Cardiac muscle cell (in vitro differentiated cells and primary cell): ENCODE results near the gene DESI1. TPM values are rescaled to one million over a fixed set of nuclear protein-coding genes. Genes with fewer than 3 reads are reported as not detected.
"Not testable (repeated sequence)": the region's sequence is repeated elsewhere in the genome, so short reads cannot be mapped to it uniquely, and the experiment has no call there.

Experiments used
- DNase-seq, 2 donors: peaks; one replicate each; pipeline versions ENCODE4 v3.0.0 to v3.0.0-alpha.2; 2010 to 2017; ENCODE audit warnings: low read depth in 1 of 2, low spot score in 1 of 2
- H3K27ac ChIP-seq: fragments of 200-600 bp; sonication (generic); 2 replicates; pipeline ENCODE4 v1.5.1; 2016
- H3K27me3 ChIP-seq: fragments of 200-600 bp; sonication (generic); 2 replicates; pipeline ENCODE4 v1.6.0; 2016; ENCODE audit warnings: control low read depth
- H3K36me3 ChIP-seq: fragments of 200-600 bp; sonication (generic); 2 replicates; pipeline ENCODE4 v1.5.1; 2016; ENCODE audit warnings: control low read depth
- H3K4me1 ChIP-seq: fragments of 200-600 bp; sonication (generic); 2 replicates; pipeline ENCODE4 v1.8.1; 2017; ENCODE audit warnings: low read depth, mild to moderate bottlenecking, mixed run types
- H3K4me3 ChIP-seq: fragments of 200-600 bp; sonication (generic); 2 replicates; pipeline ENCODE4 v1.5.1; 2016; ENCODE audit warnings: mild to moderate bottlenecking
- H3K9me3 ChIP-seq: fragments of 200-600 bp; sonication (generic); 2 replicates; pipeline ENCODE4 v1.5.1; 2017; ENCODE audit warnings: low read depth, mild to moderate bottlenecking, control low read depth
- CTCF ChIP-seq: IDR thresholded peaks from 2 replicates; pipeline ENCODE4 v1.5.1; 2012; ENCODE audit warnings: low read depth, mild to moderate bottlenecking, low read length
- polyA plus RNA-seq: library from polyadenylated mRNA; unstranded; fragments of >200 nt; fragmentation: Nextera tagmentation; extraction: Ambion mirVana; gene quantifications from 2 replicates; pipeline ENCODE4 v1.2.1, GENCODE V29; 2016
- total RNA-seq: library from RNA; depleted of rRNA; stranded (reverse); fragments of >200 nt; gene quantifications from 2 replicates; pipeline ENCODE4 v1.2.3, GENCODE V29; 2016

Gene DESI1
- 34.2 and 43.2 TPM in 2 replicates for total RNA-seq
- polyA plus RNA-seq = 27.3 and 27.6 TPM in 2 replicates

- DNase-seq = peak in 1 of 2 donors; percentile 25
- peaks cover 18% of the 10 kb centered on the region for H3K36me3 ChIP-seq
- no peaks in the 10 kb centered on the region for H3K27me3 ChIP-seq
- H3K4me1 ChIP-seq = peaks cover 11% of the 10 kb centered on the region
- H3K9me3 ChIP-seq = no peaks in the 10 kb centered on the region
- H3K27ac ChIP-seq = peak within 1 kb of the TSS; percentile 97
- H3K4me3 ChIP-seq = peak within 1 kb of the TSS; percentile 74
- TF ChIP-seq CTCF = peak; percentile 8
Observed at GRCh38 chr22:41620589-41621098, at the start of gene DESI1. DESI1 (minus strand) TSS chr22:41621043; CDS start chr22:41620839, 204 bp downstream.

- Histone ChIP-seq H3K27me3 (no peaks in the 10 kb centered on the region), H3K27ac (no peak overlapping the region), H3K9me3 (no peaks in the 10 kb centered on the region), H3K4me3 (no peak overlapping the region), H3K36me3 (peaks cover 1% of the 10 kb centered on the region), H3K4me1 (peaks cover 2% of the 10 kb centered on the region)
- TF ChIP-seq CTCF = no peak
- peak in 1 of 2 donors; percentile 65 for DNase-seq
Observed at GRCh38 chr22:41668971-41669911, 48.4 kb upstream of the DESI1 start.

- no peak for DNase-seq
- Histone ChIP-seq H3K4me3 (no peak overlapping the region), H3K9me3 (no peaks in the 10 kb centered on the region), H3K4me1 (no peaks in the 10 kb centered on the region), H3K27ac (peak overlapping the region; percentile 34), H3K36me3 (peaks cover 25% of the 10 kb centered on the region), H3K27me3 (no peaks in the 10 kb centered on the region)
- no peak for TF ChIP-seq CTCF
Observed at GRCh38 chr22:41664951-41665350, 44.1 kb upstream of the DESI1 start.

DNA sequence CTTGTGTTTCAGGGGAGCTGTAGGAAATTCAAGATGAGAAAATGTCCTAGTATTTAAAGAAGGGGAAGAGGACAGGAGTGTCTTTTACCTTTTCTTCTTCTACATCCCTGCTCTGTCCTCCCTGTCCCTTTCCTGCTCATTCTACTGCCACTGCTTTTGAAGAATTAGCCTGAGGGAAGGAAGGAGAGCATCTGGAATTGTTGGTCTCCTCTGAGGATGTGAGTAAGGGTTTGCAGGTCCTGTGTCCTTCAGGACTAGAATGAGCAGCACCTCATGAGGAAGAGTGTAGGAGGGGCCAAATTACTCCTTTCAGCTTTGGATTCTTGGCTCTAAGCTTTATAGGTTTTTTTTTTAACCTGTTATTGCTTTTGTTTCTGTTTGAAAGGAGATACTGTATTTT, 43.6 kb upstream of the DESI1 start:
- H3K9me3 ChIP-seq = no peaks in the 10 kb centered on the region
- H3K36me3 ChIP-seq = peaks cover 26% of the 10 kb centered on the region
- TF ChIP-seq CTCF = no peak

GRCh38 chr22:41663594-41663993, 42.8 kb upstream of the DESI1 start:
- H3K36me3 ChIP-seq = peaks cover 35% of the 10 kb centered on the region
- H3K9me3 ChIP-seq, DNase-seq, H3K27me3 ChIP-seq, H3K27ac ChIP-seq, H3K4me3 ChIP-seq, H3K4me1 ChIP-seq: not testable (repeated sequence)

More for the DNA sequence above, 43.6 kb upstream of the DESI1 start:
- H3K4me3 ChIP-seq = no peak overlapping the region
- H3K27me3 ChIP-seq = no peaks in the 10 kb centered on the region
- no peak for DNase-seq
- H3K4me1 ChIP-seq = no peaks in the 10 kb centered on the region
- H3K27ac ChIP-seq = peak overlapping the region; percentile 59

GRCh38 chr22:41661713-41662112, 40.9 kb upstream of the DESI1 start:
- peaks cover 51% of the 10 kb centered on the region for H3K36me3 ChIP-seq
- no peak for TF ChIP-seq CTCF
- no peaks in the 10 kb centered on the region for H3K9me3 ChIP-seq
- H3K27me3 ChIP-seq = no peaks in the 10 kb centered on the region
- no peak overlapping the region for H3K4me3 ChIP-seq
- no peak overlapping the region for H3K27ac ChIP-seq
- DNase-seq = no peak
- H3K4me1 ChIP-seq = no peaks in the 10 kb centered on the region
